GM12872 (cell line): ENCODE measurements around the gene CRHR1.

ENCODE experiments used
- TF ChIP-seq, protein P1 (sequence below): IDR thresholded peaks from 3 replicates; pipeline ENCODE4 v1.5.1; 2011; ENCODE audit warnings: low read depth, mild to moderate bottlenecking, low read length, moderate library complexity; ENCODE audit not compliant: insufficient read depth

The CRHR1 gene

GRCh38 chr17:45825792-45826191, 41.7 kb downstream of the CRHR1 start:
- TF ChIP-seq, protein P1, sequence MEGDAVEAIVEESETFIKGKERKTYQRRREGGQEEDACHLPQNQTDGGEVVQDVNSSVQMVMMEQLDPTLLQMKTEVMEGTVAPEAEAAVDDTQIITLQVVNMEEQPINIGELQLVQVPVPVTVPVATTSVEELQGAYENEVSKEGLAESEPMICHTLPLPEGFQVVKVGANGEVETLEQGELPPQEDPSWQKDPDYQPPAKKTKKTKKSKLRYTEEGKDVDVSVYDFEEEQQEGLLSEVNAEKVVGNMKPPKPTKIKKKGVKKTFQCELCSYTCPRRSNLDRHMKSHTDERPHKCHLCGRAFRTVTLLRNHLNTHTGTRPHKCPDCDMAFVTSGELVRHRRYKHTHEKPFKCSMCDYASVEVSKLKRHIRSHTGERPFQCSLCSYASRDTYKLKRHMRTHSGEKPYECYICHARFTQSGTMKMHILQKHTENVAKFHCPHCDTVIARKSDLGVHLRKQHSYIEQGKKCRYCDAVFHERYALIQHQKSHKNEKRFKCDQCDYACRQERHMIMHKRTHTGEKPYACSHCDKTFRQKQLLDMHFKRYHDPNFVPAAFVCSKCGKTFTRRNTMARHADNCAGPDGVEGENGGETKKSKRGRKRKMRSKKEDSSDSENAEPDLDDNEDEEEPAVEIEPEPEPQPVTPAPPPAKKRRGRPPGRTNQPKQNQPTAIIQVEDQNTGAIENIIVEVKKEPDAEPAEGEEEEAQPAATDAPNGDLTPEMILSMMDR = no peak

DNA sequence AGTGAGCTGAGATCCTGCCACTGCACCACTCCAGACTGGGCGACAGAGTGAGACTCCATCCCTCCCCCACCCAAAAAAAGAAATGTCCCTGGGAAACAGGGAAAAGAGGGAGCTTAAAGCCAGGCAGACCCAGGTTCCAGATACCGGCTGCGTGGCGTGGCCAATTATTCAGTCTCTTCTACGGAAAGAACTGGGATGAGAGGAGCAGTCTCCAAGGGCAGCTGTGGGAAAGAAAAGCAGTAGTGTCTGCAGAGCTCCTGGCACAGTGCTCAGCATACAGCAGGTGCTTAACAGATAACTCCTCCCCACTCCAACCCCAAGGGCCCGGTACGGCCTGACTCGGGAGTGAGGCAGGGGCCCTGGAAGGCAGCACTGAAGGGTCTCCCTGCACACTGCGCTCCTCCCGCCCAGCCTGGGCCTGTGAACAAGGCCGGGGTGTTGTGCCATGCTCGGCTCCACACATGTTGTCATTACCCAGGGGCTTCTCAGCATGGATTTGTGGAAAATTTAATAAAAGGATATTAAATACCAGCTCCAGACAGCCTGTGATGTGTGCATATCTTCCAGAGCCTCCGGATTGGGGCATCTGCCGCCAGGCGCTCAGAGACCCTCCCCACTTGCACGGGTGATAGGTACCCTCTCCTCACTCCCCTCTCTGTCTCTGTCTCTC, 42.9 kb downstream of the CRHR1 start:
- TF ChIP-seq, protein P1 = no peak

- TF ChIP-seq, protein P1 = no peak
These were observed 44.1 kb downstream of the CRHR1 start for GRCh38 chr17:45828171-45828570.

DNA sequence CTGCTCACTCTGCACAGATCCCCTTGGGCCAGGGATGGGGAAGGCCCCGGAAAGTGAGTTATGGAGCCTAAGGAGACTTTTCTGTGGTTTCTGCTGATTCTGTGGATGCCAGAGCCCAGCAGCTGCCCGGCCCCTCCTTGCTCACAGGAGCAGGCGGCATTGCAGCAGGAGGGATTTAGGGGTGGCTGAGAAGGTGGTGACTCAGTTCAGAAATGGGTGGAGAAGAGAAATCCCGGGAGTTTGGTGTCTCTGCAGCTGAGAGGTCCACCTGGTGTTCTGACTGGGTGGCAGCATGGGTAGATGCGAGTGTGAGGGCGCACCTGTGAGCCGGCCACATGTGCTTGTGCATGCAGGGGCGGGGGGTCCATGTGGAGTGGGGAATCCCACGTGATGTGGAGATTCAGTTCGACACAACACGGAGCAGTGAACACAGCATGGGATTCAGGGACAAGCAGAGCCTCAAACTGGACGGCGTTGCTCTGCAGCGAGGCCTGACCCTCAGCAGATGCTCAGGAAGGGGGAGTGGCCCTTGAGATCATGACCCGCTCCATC, 44.5 kb downstream of the CRHR1 start:
- TF ChIP-seq, protein P1 = no peak

GRCh38 chr17:45833920-45834319, 49.8 kb downstream of the CRHR1 start:
- TF ChIP-seq, protein P1 = no peak

- TF ChIP-seq, protein P1 = no peak
These were observed 50.6 kb downstream of the CRHR1 start for GRCh38 chr17:45834471-45835396.

DNA sequence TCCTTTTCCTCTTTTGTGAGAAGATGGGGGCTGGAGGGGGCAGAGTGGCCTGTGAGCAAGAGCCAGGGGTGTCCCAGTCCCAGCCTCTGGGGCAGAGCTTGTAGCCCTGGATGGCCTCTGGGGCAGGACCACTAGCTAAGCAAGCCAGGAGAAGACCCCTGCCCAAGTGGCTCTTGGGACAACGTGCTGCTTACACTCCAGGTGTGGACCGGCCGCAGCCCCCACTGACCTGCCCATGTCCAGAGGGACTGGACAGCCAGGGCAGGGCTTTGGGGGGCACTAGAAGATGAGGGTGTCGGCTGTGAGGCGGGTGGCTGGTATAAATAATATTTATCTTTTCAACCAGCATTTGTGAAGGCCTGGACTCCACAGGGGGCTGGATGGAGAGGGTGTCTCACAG, 51.4 kb downstream of the CRHR1 start:
- TF ChIP-seq, protein P1 = no peak
